GM19238 (cell line): ENCODE data around the gene HOXA7.

Experiments used
- DNase-seq: peaks from one replicate; pipeline ENCODE4 v3.0.0; 2011; ENCODE audit warnings: low spot score; ENCODE audit not compliant: insufficient read length

Gene HOXA7

DNA sequence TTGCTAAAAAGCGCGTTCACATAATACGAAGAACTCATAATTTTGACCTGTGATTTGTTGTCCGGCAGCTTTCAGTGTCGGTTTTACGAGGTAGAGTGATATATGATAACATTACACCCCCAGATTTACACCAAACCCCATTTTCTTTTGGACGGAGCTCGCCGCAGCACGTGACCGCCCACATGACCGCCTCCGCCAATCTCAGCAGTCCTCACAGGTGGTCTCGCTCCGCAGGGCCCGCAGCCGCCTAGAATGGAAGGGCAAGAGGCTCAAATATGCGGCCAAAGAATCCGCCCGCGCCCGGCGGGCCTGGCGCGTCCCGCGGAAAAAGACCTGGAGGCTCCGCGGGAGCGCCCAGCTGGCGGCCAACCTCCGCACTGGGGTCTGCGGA, at the start of gene HOXA7:
HOXA7 (minus strand) TSS at position 168 of the 391 bp plus-strand sequence; CDS start at position 38, 130 bp downstream.
- DNase-seq, result no peak

DNA sequence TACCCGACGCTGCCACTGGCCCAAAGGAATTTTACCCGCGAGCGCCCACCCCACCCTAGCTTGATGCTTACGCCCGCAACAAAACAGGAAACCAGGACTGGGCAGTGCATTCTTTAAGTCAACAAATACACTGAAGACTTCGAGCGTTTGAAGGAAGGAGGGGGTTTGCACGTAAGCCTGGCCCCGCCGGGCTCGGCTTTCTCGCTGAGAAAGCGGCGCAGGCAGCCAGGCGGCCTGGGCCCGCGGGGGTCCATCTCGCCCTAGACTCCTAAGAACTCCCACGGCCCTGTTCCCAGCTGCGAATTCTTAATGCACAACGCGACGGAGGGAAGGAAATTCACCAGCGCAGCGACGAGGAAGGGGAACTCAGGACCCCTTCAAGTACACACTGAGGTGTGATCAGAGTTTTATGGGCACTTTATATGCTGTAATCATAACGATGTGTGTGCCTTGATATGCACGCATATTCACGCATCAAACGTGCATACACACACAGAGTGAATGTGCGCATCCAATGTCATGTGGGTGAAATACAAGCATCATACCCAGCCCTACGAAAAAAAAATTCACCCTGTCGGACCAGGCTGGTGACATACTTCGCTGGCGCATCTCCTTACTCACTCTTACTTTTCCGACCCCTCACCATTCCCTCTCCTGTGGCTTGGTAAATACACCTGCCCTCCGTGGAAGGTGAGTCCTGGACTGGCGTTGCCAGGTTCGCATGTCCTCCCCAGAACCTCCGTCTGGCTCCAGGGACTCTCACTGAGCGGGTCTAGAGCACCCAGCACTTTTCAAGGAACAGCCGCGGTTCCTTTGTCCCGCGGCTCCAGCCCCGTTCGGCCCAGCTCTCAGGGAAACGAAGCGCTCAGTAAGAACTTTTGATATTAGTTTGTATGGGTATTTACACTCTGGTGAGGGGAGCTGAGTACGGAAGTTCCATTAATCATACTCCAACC, 49.1 kb upstream of the HOXA7 start:
- no peak for DNase-seq

DNA sequence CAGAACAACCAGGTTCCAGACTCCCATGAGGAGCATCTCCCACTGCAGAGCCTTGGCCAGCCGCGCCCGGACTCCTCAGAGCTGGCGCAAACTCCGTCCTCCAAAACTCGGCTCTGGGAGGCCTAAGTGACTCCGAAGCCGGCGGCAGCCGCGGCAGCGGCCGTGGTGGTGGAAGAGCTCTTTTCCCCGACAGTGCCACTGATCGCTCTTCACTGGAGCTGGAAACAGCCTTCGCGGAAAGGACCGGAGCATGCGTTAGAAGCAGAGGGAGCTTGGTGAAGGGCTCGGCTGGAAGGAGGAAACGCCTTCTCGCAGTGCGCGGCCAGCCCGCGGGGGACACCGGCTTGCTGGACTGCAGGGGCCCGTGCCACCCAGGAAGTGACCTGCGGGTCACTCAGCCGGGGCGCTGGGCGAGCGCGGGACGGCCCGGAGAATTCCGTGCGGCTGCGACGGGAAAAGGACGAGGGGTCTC, 48.4 kb upstream of the HOXA7 start:
- DNase-seq, result no peak

DNA sequence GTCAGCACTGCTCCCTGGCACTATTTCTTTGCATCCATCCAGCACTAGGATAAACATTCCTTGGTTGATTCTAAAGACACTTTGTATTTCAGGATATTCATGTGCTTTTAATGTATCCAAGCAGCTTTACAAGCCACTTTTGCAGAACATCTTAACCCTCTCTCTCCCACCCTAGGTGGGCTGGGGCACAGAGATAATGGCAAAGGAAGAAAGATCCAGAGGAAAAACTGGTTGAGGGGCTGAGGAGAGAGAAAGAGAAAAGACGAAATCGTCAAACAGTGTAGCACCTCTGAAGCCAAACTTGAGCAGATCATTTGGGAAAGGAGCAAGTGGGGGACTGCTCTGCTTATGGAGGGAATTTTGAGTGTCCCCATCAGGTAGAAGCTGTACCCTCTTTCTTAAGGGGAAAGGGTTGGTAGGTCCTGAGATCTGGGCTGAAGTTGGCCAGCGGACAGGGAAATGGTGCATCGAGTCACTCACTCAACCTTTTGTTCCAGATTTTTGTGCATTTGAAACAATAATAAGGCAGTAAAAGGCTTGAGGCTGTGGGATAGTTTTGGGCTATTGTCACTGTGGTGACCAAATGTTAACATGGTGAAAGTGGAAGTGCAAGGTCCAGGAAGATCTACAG, 47.6 kb upstream of the HOXA7 start:
- DNase-seq, result no peak

DNA sequence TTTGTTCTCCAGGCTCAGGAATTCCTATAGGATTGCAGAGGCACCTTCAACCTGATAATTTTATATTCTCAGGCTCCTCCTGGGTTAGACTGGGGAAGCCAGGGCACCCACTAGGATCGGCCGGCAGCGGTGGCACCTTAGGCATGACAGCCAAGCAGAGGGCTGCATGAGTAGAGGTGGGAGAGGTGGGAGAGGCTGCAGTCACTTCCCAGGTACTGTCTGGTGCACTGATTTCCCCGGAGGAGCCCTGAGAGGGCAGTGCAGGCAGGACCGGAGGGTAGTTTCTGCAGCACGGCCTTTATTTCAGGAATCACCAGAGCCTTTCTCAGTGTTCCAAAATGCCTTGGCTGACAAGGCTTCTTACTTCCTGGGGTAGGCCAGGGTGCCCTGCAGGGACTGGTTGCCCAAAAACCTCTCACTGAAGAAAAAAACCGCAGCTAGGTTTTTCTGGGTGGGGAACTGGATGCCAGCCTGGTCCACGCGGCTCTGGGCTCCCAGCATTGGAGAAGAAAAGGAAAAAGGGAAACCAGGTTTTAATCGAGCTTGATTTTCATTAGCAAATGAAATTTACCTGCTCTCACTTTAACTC, 47.0 kb upstream of the HOXA7 start:
- DNase-seq, result no peak

DNA sequence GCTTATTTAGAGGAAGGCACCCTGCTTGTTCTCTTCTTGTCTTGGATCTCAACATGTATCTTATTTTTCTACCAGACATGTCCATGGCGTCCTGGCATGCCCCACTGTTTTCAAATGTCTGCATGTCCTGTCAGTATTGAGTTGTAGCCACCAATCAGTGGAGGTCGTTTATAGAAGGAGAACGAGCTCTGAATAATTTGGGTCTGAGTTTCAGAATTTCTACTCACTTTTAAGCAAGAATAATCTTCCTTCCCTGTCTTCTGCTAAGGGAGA, 46.3 kb upstream of the HOXA7 start:
- DNase-seq, result no peak

DNA sequence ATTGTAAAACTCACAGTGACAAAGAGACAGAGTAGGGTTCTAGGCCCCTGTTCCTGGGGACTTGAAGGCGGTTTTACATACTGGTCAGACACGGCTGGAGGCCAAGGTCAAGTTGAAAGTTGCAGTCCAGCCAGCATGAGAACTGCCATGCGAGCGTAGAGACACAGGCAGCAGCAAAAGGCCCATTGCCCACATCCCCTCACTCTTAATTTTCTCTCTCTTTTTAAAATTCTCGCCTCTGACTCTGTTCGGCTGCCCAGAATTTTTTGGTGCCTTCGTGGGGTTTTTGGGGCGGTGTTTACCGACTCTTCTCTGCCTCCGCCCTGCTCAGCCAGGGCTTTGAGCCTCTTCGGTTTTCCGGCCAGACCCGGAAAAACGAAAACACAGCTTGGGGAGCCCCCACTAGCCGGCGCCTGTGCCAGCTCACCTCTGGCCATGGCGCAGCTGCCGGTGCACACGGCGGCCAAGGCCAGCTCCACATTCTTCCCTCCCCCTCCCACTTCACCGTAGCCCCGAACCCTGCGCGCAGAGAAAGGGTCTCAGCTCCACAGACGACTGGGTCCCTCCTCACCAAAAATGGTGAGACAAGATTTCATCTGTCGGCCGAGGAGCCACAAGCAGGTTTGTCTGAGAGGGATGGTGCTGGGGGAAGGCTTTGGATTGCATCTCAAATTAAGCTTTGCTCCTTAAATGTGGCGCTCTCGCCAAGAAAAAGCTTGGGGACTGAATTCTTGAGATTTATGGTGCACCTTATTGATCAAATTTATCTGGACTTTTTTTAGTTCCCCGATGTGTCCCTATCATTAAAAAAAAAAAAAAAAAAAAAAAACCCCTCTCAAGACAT, 45.8 kb upstream of the HOXA7 start:
- DNase-seq, result no peak

DNA sequence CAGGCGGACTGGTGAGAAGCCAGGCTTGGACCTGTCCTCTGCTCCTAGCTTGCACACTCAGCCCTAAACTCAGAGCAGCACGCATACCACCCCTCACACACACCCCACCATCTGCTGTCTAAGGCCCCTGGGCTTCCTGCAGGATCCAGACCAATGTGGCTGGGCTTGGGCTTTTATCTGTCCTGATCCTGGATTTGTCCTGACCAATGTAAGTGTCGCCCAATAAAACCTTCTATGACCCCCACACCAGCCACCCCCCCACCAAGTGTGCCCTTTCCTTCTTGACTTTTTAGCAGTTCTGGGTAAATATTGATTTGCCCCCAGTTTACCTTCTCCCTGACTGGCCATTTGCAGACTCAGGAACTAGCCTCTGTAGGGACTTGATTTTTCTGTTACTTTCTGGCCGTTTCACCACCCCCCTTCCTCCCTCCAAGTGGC, 45.1 kb upstream of the HOXA7 start:
- DNase-seq, result no peak

DNA sequence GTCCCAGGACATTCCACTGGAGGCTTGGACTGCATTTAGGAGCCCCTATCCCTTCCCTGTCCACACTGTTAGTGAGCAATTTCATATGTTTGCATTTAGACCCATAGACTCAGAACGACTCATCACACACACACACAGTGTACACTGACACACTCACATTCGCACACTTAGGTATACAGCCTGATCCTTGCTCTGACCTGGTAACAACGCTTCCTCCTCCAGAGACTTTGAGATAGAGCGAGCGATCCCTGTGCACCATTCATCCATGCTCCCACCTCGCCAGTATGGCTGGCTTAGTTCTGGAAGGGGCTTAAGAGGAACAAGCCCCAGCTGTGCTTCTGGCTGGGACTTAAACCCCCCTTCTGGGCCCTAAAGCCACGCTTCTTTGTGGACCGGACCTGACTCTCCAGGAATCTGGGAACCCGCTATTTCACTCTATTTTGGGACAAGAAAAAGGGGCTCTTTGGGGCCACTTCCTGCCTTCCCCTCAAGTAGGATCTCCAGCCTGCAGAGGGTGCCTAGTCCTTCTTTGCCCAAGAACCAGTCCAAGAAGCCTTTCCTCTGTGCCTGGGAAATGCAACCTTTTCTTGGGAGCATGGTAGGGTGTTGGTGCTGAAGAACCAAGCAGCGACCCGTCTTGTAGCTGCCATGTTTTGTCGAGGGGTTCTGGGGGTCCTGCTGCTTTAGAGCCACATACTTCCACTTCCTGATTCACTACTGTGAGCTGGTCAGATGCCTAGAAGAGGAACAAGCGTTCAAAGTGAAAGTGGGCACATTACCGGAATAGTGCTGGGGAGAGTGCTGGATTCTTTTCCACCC, 44.5 kb upstream of the HOXA7 start:
- DNase-seq, result no peak

DNA sequence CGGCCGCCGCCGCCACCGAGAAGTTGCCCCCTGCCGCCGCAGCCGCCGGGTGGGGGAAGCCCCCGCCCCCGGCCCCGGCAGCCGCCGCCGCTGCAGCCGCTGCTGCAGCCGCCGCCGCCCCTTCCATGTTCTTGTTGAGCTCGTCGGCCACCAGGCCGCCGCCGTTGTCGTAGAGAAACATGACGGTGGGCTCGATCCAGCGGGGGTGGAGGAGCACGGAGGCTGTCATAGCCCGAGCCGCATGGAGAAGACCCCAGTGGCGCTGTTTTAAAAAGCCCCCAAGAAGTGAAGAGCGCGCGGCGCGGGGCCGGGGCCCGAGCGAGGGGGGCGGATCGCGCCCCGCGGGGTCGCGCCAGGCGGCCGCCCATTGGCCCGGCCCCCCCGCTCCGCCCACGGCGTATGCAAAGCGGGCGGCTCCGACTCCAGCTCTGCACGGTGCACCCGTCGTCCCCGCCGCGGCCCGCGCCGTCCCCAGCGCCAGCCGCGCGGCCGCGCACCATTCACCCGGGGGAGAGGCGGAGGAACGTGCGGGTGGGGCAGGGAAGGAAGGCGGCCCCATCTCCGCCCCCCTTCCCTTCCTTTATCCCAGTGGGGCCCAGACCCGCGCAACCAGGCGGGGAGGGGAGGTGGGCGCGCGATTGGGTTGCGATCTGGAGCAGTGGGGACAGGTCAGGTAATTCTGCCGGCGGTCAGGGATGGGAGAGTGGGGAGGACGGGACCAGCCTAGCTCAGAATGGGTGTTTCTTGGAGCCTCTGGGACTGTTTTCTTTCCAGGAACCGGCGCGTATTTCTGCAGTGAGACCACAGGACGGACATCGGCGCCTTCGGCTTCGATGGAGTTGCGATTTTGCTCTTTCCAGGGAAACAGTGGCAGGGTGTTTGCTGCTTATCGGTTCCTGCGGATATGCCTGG, 43.6 kb upstream of the HOXA7 start, which contains the start of gene HOXA13:
HOXA13 (minus strand) TSS at position 243 of the 912 bp plus-strand sequence; CDS start at position 229, 14 bp downstream.
- no peak for DNase-seq

DNA sequence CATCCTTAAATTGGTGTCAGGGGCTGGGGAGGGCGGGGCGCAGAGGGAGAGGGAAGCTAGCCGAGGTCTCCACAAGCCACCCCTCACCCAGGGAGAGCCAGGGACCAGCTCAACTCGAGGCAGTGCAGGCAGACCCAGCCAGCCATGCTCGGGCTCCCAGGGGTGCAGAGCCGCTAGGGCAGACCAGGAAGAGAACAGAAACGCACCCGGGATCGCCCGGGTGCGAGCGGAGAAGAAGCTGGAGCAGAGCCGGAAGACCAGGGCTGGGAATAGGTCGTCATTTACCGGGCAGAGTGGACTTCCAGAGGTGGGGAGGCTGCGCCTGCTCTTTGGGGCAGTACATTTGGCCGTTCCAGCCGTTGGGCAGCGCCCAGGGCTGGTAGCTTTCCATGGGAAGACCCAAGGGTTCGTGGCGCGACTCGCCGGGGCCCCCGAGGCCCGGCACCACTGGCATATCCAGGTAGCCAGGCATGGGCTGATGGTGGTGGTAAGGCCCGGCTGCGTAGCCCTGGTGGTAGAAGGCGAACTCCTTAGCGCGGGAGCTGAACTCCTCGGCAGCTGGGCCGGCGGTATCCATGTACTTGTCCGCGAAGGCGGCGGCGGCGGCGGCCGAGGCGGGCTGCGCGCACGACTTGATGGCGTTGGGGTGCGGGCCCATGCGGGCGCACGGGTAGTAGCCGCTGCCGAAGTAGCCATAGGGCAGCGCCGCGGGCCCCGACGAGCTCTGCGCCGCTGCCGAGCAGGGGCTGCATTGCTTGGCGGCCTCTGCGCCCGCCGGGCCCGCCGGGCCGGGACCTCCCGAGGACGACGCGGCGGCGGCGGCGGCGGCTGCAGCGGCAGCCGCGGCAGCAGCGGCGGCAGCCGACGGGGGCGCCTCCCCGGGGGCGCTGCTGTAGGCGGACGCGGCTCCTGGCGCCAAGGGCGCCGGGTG, 42.7 kb upstream of the HOXA7 start:
- DNase-seq, result no peak

DNA sequence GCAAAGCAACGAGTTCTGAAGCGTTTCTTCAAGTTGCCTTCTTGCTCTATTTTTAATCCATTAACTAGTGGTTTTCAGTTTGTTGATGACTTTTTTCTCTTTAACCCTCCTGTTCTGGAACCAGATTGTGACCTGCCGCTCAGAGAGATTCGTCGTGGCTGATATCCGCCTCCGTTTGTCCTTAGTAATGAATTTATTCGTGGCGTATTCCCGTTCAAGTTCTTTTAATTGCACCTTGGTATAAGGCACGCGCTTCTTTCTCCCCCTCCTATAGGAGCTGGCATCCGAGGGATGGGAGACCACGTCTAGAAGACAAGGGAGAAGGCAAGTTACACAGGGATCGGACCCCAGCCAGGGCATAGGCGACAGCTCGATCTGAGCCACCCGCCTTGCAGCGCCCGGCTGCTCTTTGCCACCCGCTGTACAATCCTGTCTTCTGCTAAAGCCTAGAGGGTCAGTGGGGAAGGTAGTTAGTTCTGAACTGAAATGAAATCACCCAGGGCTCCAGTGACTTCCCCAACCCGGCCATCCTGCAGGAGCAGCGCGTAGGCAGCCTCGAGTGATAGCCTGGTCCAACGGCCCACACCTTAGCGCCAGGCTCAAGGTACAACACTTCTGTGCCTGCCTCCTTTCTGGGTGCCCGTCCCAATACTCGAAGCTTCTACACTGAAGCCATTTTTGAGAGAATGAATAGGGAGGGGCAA, 41.8 kb upstream of the HOXA7 start:
- no peak for DNase-seq

DNA sequence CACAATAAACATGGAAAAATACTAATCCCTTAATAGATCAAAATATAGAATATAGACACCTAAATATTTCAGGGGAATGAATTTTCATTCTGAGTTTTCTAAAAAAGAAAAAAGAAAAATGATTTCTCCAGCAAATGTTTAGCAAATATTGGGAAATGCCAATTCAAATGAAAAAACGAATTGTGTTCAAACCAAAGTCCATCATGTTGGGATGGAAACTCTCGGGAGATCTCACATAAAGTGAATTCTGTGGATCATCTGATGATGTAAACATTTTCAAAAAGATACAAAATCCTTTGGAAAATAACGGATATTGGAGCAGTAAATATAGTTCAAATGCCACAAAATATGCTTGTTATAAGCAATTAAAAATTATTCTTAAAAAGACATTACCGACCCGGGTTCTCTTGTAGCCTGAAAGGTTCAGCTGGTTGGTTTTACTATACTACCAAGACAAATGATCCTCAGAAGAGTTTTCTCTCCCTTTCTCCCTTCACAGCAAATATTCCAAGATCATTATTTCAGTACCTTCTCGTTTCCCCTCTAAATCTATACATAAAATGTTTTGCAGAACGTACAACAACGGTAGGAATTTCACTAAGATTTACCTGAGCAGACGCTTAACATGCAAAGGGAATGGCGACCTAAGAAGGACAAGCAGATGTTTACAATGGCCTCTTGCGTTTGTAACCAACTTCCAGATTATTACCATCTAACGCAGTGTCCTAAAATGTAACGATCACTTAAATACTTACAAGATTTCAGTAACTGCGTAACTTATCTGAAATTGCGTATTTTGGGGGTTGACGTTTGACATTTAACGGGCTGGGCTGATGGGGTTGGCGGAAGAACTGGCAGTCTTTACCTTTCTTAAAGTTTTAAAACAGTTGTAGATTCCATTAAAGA, 40.9 kb upstream of the HOXA7 start:
- DNase-seq, result no peak

DNA sequence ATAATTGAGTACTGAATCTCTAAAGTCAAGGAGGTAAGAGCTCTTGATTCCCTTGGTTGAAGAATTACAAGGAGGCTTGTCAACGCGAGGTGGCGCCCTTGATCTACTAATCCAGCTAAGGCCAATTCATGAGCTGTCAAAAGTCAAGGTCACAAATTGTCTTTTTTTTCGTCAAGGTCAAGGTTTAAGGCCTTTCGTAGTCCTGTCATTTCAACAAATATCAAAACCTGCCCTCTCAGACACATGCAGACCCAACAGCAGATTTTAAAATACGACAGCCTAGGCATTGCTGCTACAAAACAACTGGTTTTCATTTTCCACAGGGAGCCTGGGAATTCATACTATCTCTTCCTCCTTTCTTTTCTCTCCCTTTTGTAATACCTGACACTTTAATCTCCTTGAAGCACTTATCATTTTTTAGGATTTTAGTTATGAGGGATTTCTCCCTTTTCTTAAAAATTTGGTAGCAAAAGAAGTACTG, 39.9 kb upstream of the HOXA7 start:
- no peak for DNase-seq

DNA sequence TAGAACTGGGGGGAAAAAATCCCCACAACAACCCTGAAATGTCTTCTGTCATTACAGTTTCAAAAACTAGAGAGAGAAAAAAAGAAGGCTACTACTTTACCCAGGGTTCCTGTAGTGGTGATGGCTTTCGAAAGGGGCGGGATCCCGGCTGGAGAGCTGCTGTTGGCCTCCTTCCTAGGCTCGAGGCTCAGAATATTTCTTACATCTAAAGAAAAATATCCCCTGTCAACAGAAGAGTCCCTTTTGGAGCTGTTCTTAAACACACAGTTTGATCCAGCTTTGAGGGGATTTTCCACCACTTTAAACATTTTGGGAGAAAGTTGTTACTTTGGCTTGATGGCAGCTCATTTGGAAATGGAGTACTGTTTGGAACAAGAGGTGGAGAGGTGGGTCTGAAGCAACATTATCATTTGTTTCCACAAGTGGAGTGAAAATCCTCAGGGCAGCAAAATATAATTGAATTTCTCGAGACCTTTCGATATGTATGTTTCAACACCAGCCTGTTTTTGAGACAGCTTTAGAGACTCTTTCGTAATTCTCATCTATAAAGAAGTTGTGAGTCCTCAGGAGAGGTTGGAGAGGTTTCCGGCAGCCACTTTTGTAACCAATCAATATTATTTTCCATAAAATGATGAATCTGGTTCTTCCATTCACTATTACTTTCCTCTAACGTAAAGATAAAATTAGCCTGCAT, 38.4 kb upstream of the HOXA7 start:
- no peak for DNase-seq

DNA sequence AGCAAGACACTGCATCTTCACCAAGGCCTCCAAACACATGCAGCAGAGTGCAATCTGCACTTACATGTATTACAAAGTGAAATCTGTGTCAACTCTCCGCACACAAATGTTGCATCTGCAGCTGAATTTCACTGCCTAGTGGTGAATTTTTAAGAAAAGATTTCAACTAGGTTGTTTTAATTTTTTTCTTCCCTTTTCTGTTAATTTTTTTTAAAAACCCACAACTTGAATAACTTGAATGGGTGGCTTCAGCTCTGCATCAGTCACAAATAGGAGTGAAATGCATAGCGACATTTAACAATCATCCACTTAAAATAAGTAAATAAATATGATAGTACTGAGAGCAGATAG, 37.5 kb upstream of the HOXA7 start:
- no peak for DNase-seq
